ENCODE data around the gene HOXD4.

The HOXD4 gene

GRCh38 chr2:176151442-176152287 is at the start of gene HOXD4:
Gene HOXD4, plus strand, starts transcription at chr2:176151550. Its CDS starts 84 bp downstream, at chr2:176151634.
- DNase-seq (ENCODE audit: low spot score) = no peak

DNA sequence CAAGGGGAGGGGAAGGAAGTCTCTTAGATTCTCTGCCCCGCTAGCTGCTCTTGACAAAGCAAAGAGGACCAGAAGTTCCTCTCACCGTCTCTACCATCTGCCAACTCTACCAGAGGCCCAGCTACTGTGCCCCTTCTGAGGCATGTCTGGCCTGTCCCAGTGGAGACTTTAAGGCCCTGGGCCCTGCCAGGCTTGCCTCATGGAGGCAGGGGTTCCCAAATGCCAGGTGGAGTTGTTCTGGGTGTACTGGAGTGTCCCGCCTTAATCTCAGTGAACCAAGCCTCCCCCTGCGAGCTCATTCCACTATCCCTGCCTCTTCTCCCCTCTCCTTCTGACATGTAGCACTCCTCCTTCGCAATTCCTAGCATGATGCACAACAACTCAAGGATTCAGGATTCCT is 49.5 kb upstream of the HOXD4 start:
- no peak for DNase-seq (ENCODE audit: low spot score)

GRCh38 chr2:176102309-176102866 is 49.0 kb upstream of the HOXD4 start:
- no peak for DNase-seq (ENCODE audit: low spot score)

DNA sequence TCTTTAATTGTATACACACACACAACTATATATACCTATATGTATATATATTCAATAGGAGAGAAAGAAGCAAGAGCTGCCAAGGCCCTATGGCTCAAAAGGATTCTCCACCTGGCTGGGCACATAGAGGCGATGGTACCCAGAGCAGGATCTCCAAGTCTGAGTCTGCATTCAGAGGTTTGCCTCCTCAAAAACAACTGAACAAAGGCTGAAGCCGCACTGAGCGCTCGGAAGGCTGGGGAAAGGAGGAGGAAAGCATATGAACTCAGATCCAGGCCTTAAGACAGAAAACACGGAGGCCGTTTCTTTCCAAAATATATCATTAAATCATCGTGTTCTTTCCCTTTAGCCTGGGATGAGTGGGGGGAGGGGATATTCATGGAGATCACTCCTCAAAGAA is 48.2 kb upstream of the HOXD4 start:
- no peak for DNase-seq (ENCODE audit: low spot score)

DNA sequence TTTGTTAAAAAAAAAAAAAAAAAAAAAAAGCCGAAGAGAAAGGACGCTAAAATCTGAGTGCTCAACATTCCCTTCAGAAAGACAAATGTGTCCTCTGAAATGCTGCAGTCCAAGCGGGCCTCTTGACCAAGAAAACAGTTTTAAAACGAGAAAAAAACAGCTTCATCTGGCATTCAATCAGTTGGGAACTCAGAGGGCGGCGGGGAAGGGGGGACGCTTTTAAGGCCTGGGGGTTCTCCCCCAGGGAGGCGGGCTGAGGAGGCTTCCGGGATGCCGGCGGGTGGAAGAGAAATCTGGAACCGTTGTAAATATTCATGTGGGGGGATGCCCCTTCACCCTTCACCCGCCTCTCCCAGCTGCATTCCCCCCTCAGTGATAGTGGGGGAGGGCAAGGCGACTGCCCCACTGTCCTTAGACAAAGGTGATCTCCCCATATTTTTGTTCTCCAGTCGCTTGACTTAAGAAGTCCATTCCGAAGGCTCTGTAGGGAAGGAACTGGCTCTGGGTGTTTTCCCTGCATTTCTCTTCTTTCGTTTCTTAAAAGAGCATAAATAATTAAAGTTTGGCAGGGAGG is 47.5 kb upstream of the HOXD4 start:
- DNase-seq (ENCODE audit: low spot score) = no peak

GRCh38 chr2:176104316-176105077 is 46.9 kb upstream of the HOXD4 start:
- DNase-seq (ENCODE audit: low spot score) = no peak

DNA sequence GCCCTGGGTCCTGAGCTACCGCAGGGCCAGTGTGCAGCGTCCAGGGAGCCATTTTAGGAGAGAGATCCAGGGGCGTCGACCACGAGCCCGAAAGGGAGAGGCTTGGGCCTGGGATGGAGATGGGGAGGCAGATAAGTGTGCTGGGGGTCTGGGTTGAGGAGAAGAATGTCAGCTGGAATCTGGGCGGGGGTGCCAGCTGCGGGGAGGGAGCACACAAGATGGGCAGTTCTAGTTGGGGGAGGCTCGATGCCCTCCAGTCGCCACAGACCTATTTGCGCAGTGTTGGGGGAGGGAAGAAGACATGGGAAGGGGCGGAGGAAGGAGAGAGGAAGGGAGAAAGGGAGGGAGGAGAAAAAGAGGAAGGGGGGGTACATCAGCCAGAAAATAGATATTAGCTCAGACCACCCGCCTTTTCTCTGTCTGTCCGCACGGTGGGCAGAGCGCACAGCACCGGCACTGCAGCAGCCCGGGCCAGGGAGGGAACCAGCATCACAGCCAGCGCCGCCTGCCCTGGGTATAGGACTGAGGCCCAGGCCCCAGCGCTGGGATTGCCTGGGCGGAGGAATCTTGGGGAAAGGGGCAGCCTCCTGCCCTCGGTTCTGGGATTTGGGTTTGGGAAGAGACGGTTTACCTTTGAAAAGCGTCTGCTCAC is 46.1 kb upstream of the HOXD4 start:
- no peak for DNase-seq (ENCODE audit: low spot score)

- no peak for DNase-seq (ENCODE audit: low spot score)
These were observed 45.4 kb upstream of the HOXD4 start for GRCh38 chr2:176105730-176106580.

- no peak for DNase-seq (ENCODE audit: low spot score)
These were observed 44.5 kb upstream of the HOXD4 start, which contains the start of gene HOXD11 for GRCh38 chr2:176106581-176107539. Gene HOXD11, plus strand, starts transcription at chr2:176107280. Its CDS starts 76 bp downstream, at chr2:176107356.

DNA sequence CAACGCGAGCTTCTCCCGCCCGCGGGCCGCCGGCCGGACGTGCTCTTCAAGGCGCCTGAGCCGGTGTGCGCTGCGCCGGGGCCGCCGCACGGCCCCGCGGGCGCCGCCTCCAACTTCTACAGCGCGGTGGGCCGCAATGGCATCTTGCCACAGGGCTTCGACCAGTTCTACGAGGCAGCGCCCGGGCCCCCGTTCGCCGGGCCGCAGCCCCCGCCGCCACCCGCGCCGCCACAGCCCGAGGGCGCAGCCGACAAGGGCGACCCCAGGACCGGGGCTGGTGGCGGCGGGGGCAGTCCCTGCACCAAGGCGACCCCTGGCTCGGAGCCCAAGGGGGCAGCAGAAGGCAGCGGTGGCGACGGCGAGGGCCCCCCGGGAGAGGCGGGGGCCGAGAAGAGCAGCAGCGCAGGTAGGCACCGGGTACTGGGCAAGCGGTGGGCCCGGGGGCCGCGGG is 43.6 kb upstream of the HOXD4 start:
- no peak for DNase-seq (ENCODE audit: low spot score)

DNA sequence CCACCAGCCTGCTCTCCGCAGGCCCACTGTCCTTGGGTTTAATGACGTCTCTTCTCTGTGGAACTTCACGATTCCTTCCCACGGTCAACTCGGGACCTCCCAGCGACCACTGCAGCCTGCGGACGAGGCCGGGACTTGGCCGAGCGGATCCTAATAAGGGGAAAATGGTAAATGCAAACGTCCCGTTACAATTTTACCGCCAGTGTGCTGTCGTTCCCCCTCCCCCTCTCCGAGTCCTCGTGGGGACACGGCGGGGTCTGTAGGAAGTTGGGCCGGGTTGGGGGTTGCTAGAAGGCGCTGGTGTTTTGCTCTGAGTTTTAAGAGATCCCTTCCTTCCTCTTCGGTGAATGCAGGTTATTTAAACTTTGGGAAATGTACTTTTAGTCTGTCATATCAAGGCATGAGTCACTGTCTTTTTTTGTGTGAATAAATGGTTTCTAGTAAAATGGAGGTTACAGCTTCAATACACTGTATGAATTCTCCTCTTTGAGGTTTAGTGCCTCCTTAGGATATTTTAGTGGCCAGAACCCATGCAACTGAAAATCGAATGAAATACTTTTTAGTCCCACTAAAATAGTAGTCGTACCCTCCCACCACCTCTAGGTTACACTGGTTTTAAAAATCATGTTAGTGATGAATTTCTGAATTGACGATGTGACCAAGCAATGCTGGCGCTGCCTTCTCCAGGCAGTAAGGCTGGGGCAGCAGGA is 42.0 kb upstream of the HOXD4 start:
- DNase-seq (ENCODE audit: low spot score) = no peak

DNA sequence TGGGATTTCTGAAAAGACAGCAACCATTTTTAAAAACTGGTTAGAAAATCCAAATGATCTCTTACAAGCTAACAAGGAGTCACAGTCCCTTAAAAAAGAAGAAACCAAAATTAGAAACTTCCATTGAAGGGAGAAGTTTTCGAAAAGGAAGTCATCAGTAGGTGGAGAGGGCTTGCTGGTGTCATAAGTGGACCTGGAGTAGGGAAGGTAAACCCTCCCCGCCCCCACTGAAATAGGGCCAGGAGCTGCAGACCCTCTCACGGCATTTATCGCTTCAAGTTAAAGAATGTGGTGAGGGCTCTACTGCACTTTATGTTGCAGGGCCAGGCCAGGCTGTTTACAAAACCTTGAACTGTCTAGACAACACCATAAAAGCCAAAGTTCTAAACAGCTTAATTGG is 41.4 kb upstream of the HOXD4 start:
- no peak for DNase-seq (ENCODE audit: low spot score)

GRCh38 chr2:176110415-176111308 is 40.7 kb upstream of the HOXD4 start:
- DNase-seq (ENCODE audit: low spot score) = no peak

DNA sequence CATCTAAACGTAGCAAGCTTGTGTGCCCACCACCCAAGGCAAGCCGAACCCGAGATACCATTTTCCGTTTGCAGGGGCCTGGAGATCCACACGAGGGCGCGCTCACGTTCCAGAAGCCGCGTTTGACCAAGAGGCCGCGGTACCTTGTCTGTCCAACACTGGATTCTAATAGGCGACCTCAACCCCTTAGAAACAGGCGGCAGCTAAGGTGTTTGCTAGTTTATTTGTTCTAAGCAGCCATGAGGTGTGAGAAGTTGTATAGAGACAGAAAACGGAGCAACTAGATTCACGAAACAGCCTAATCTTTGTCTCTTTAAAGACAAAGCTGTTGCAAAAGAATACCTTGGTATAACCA is 40.1 kb upstream of the HOXD4 start:
- DNase-seq (ENCODE audit: low spot score) = peak; percentile 82

DNA sequence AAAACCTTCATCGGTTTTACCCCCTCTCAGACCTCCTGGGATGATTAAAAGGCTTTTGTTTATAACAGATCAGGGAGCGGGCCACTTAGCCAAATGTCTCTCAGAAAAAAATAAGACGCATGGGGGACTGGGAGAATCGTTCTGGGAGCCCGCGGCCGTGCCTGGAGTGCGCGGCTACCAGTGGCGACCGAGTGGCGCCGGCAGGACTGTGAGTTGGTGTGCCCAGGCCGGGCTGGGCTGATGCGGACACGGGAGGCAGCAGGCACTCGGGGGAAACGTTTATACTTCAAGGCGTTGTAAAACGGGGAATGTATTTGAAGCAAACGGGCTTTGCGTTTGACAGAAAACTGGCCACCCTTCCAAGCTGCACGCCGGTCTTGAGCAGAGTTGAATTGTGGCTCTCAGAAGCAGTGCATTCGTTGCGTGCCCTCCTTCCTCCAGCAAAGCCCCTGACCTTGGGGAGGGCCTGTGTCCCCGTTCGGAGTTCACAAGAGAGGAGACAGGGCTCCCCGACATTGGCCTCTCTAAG is 39.4 kb upstream of the HOXD4 start:
- no peak for DNase-seq (ENCODE audit: low spot score)

DNA sequence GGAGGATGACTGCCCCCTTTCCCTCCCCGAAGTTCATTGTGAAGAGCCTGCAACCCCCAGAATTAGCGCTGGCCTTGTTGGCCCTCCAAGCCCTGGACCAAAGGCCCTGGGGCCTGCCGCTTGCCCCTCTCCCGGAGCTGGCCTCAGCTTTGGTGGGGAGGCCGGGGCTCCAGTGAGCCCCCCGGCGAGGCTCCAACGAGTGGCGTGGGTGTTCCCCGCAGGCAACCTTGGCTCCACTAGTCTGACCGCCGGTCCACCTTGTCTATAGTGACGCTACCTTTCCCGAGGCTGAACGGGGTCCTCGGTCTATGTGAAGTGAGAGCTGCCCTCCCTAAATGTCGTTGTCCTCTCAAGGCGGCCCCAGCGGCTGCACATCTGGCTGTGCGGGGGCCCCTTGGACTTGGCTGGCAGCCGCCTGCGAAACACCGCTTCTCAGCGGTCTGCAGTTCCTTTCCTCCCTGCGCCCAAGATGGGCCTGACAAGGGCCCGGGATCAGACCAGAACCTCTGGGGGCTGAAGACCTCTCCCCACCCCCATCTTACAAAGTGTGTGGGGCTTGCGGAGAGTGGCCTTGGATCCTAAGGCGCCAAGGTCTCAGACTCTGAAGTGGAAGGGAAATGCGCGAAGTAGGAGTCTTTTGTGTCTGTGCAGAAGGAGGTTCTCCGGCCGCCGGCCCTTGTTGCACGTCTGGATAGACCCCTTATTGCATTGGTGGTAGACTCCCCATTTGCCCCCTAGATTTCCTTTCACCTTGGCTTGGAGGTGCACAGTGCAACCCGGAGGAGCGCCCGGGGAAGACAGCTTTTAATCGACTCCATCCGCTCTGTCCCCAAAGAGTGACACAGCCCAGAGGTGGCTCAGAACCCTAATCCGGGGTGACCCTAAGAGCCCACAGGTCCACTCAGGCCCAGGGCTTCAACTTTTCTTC is 38.7 kb upstream of the HOXD4 start:
- DNase-seq (ENCODE audit: low spot score) = no peak
